RWPE2 (cell line): ENCODE data around the gene EPB41L4A.

Experiments
- ATAC-seq: fragments of 200-7000 bp; cut with Tn5 transposase; 3 replicates; pipeline ENCODE4 v1.9.1; 2021; ENCODE audit warnings: low read depth
- DNase-seq: peaks from one replicate; pipeline ENCODE4 v3.0.0-alpha.2; 2020; ENCODE audit warnings: low spot score
- H3K27ac ChIP-seq: fragments of 450-650 bp; 2 replicates; pipeline ENCODE4 v1.5.1; 2017; ENCODE audit warnings: mild to moderate bottlenecking; ENCODE audit not compliant: poor library complexity, severe bottlenecking
- H3K27me3 ChIP-seq: fragments of 250-450 bp; sonication (Bioruptor Pico); 2 replicates; pipeline ENCODE4 v1.5.1; 2021; ENCODE audit warnings: mild to moderate bottlenecking, moderate library complexity; ENCODE audit not compliant: insufficient read depth, poor library complexity, severe bottlenecking
- H3K36me3 ChIP-seq: fragments of 250-450 bp; sonication (Bioruptor Pico); 2 replicates; pipeline ENCODE4 v1.5.1; 2020; ENCODE audit warnings: low read depth, mild to moderate bottlenecking, moderate library complexity
- H3K4me1 ChIP-seq: fragments of 250-450 bp; sonication (Bioruptor Pico); 2 replicates; pipeline ENCODE4 v1.5.1; 2021; ENCODE audit warnings: mild to moderate bottlenecking, moderate library complexity; ENCODE audit not compliant: insufficient read depth, poor library complexity, severe bottlenecking
- H3K4me3 ChIP-seq: fragments of 250-450 bp; sonication (Bioruptor Pico); 2 replicates; pipeline ENCODE4 v1.5.1; 2021; ENCODE audit warnings: mild to moderate bottlenecking, moderate library complexity; ENCODE audit not compliant: severe bottlenecking
- H3K9me3 ChIP-seq: fragments of 250-450 bp; sonication (Bioruptor Pico); 2 replicates; pipeline ENCODE4 v1.5.1; 2021; ENCODE audit warnings: mild to moderate bottlenecking, moderate library complexity; ENCODE audit not compliant: severe bottlenecking
- CTCF ChIP-seq: fragments of 450-650 bp; IDR thresholded peaks from one replicate; pipeline ENCODE4 v1.5.1; 2017; ENCODE audit warnings: mild to moderate bottlenecking, moderate library complexity; ENCODE audit not compliant: poor library complexity, severe bottlenecking

The EPB41L4A gene

GRCh38 chr5:112257005-112257404 lies 162.1 kb downstream of the EPB41L4A start:
- no peaks in the 10 kb centered on the region for H3K4me1 ChIP-seq
- no peak for DNase-seq
- no peaks in the 10 kb centered on the region for H3K36me3 ChIP-seq
- no peak overlapping the region for H3K27ac ChIP-seq
- no peak overlapping the region for H3K4me3 ChIP-seq
- no peaks in the 10 kb centered on the region for H3K27me3 ChIP-seq
- TF ChIP-seq CTCF: no peak
- ATAC-seq: no peak
- H3K9me3 ChIP-seq: no peaks in the 10 kb centered on the region

- H3K27ac ChIP-seq: no peak overlapping the region
- no peak for TF ChIP-seq CTCF
- no peak for DNase-seq
These were observed 164.8 kb downstream of the EPB41L4A start for GRCh38 chr5:112254303-112254702.

DNA sequence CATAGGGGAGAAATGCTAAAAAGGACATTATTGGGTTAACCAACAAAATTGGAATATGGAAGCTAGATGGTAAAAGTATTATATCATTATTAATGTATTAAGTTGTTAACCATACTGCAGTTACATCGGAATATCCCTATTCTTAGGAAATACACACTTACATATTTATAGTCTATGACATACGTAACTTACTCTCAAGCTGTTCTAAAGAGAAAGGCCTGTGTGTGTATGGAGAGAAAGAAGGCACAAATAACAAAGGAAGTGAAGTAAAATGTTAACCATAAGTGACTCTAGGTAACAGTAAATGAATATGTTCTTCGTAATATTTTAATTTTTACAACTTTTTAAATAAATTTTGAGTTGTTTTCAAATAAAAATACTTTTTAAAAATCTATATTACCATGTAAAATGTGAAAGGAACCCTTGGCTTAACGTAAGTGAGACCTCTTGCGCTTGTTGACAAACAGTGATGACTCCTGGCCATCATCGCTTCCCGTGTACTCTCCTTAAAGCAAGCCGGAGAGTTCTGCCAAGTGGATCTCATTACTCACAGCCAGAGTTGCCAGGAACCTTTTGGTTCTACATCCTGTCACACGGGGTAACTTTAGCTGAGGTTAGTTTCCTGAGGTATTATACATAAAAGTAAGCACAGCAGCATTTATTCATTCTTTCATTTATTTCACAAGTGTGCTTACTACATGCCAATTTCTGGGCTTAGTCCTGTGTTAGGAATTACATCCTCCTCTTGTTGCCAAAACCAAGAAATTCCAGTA lies 165.4 kb downstream of the EPB41L4A start:
- Histone ChIP-seq H3K36me3 (no peaks in the 10 kb centered on the region), H3K27me3 (no peaks in the 10 kb centered on the region), H3K4me1 (no peaks in the 10 kb centered on the region), H3K27ac (no peak overlapping the region), H3K9me3 (no peaks in the 10 kb centered on the region), H3K4me3 (no peak overlapping the region)
- peak; percentile 90 for ATAC-seq
- TF ChIP-seq CTCF: no peak
- DNase-seq: no peak

More at GRCh38 chr5:112254303-112254702, 164.8 kb downstream of the EPB41L4A start:
- no peaks in the 10 kb centered on the region for H3K36me3 ChIP-seq
- H3K4me3 ChIP-seq: no peak overlapping the region
- ATAC-seq: peak; percentile 28; the same call in 2 of the 3 replicates
- H3K27me3 ChIP-seq: no peaks in the 10 kb centered on the region
- no peaks in the 10 kb centered on the region for H3K4me1 ChIP-seq
- no peaks in the 10 kb centered on the region for H3K9me3 ChIP-seq

DNA sequence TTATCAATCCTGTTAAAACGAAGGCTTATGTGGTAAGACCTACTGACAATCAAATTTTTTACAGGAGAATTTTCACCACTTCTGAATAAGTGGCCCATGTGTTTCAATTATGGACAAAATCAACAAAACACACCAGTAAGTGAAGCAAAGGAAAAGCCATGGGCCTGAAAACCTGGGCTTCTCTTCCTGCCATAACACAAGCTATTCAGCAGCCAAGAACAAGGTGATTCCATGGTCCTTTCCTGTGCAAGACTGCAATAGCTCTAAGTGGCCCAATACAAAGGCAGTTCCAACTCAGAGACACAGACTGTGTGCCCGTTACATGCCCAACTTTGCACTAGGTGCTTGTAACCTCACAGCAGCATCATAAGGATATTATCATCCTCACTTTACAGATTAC lies 168.5 kb downstream of the EPB41L4A start:
- no peaks in the 10 kb centered on the region for H3K4me1 ChIP-seq
- no peaks in the 10 kb centered on the region for H3K27me3 ChIP-seq
- DNase-seq (no peak), ATAC-seq (no peak)
- no peak for TF ChIP-seq CTCF
- no peaks in the 10 kb centered on the region for H3K36me3 ChIP-seq
- no peak overlapping the region for H3K4me3 ChIP-seq
- no peaks in the 10 kb centered on the region for H3K9me3 ChIP-seq
- H3K27ac ChIP-seq: no peak overlapping the region

GRCh38 chr5:112248623-112249022 lies 170.5 kb downstream of the EPB41L4A start:
- Histone ChIP-seq H3K36me3 (no peaks in the 10 kb centered on the region), H3K27ac (no peak overlapping the region), H3K27me3 (no peaks in the 10 kb centered on the region), H3K9me3 (no peaks in the 10 kb centered on the region), H3K4me3 (no peak overlapping the region), H3K4me1 (no peaks in the 10 kb centered on the region)
- DNase-seq (no peak), ATAC-seq (no peak)
- TF ChIP-seq CTCF: no peak
